Loucy (cell line): ENCODE results near the gene MDH1.

Source experiments
- H2AFZ ChIP-seq: fragments of 200-600 bp; sonication (generic); 2 replicates; pipeline ENCODE4 v1.6.0; 2016; ENCODE audit warnings: antibody characterized with exemption, mild to moderate bottlenecking, low read length, moderate library complexity
- H3F3A ChIP-seq: fragments of 200-600 bp; 2 replicates; pipeline ENCODE4 v1.6.0; 2016; ENCODE audit warnings: antibody characterized with exemption, low read depth, mild to moderate bottlenecking
- H3K27me3 ChIP-seq: fragments of 200-600 bp; sonication (generic); 2 replicates; pipeline ENCODE4 v1.6.1; 2014; ENCODE audit warnings: low read length, mild to moderate bottlenecking; ENCODE audit not compliant: insufficient read depth, poor library complexity, severe bottlenecking
- H3K36me3 ChIP-seq: fragments of 200-600 bp; sonication (generic); 2 replicates; pipeline ENCODE4 v1.6.1; 2016; ENCODE audit warnings: low read length; ENCODE audit not compliant: insufficient read depth
- H3K4me1 ChIP-seq: fragments of 200-600 bp; sonication (generic); 2 replicates; pipeline ENCODE4 v1.5.1; 2014; ENCODE audit warnings: low read length, mild to moderate bottlenecking; ENCODE audit not compliant: insufficient read depth, poor library complexity, severe bottlenecking
- H3K4me2 ChIP-seq: fragments of 200-600 bp; sonication (generic); 2 replicates; pipeline ENCODE4 v1.6.0; 2014; ENCODE audit warnings: antibody characterized with exemption, low read length, low read depth, mild to moderate bottlenecking; ENCODE audit not compliant: poor library complexity, severe bottlenecking
- H3K4me3 ChIP-seq: fragments of 200-600 bp; sonication (generic); 2 replicates; pipeline ENCODE4 v1.5.1; 2014; ENCODE audit warnings: low read length, mild to moderate bottlenecking, mixed read lengths; ENCODE audit not compliant: poor library complexity, severe bottlenecking
- H3K79me2 ChIP-seq: fragments of 200-600 bp; sonication (generic); 2 replicates; pipeline ENCODE4 v1.6.1; 2014; ENCODE audit warnings: low read length; ENCODE audit not compliant: insufficient read depth
- H3K9ac ChIP-seq: fragments of 200-600 bp; sonication (generic); 2 replicates; pipeline ENCODE4 v1.6.0; 2014; ENCODE audit warnings: mild to moderate bottlenecking, low read depth, low read length, moderate library complexity; ENCODE audit not compliant: poor library complexity, severe bottlenecking
- H3K9me2 ChIP-seq: fragments of 200-600 bp; sonication (generic); replicated peaks from 2 replicates; pipeline ENCODE4 v1.6.1; 2016; ENCODE audit warnings: low read depth, low read length, mixed read lengths
- H3K9me3 ChIP-seq: fragments of 200-600 bp; sonication (generic); 2 replicates; pipeline ENCODE4 v1.6.1; 2014; ENCODE audit warnings: mild to moderate bottlenecking, antibody characterized with exemption, low read length, low read depth; ENCODE audit not compliant: insufficient read depth
- H4K20me1 ChIP-seq: fragments of 200-600 bp; sonication (generic); 2 replicates; pipeline ENCODE4 v1.6.0; 2014; ENCODE audit warnings: antibody characterized with exemption, low read length, mild to moderate bottlenecking; ENCODE audit not compliant: insufficient read depth, poor library complexity, severe bottlenecking
- EZH2phosphoT487 ChIP-seq: fragments of 200-600 bp; IDR thresholded peaks from 2 replicates; pipeline ENCODE4 v1.6.1; 2018; ENCODE audit warnings: antibody characterized with exemption, mild to moderate bottlenecking, moderate library complexity, borderline replicate concordance
- TF ChIP-seq, protein P1 (sequence below): fragments of 200-600 bp; sonication (generic); conservative IDR thresholded peaks from 2 replicates; pipeline ENCODE4 v1.5.1; 2014; ENCODE audit warnings: mild to moderate bottlenecking, antibody characterized with exemption, low read length

Gene MDH1

DNA sequence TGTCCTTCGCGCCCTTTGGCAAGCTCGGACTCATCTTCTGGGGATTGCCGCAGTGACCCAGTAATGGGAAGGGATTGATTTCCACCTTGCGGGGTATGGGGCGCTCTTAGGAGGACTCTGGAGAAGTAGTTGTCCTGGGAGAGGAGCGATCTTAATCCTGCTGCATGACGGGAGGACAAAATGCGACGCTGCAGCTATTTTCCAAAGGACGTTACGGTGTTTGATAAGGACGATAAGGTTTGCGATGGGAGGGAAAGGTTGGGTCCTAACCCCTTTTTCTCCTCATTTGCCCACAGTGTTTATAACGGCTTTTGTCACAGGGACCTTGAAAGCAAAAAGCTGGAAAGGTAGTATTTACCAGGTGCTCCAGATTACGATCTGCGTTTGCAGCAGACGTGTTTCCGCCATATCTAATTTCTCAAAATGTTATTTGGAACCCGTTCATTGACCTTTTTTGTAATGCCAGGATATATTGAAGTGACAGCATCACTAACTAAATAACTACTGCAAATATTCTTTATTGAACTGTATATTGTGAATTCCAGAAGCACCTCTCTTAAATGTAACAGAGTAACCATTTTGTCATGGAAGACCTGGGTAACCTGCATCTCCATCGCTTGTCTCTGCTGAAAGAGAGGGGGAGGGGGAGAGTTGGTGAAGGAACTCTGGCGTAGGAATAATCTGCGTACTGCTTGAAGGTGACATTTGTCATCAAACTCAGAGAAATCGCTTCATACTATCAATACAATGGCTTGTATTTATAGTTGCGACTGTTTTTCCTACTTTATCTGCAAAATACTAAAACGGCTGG, 590 bp downstream of the MDH1 start:
- Histone ChIP-seq H3F3A (no peaks in the 10 kb centered on the region), H3K9ac (peak overlapping the region; percentile 89), H3K4me3 (peak overlapping the region; percentile 92), H2AFZ (peak overlapping the region; percentile 85), H3K4me1 (peaks cover 48% of the 10 kb centered on the region), H3K9me2 (no peaks in the 10 kb centered on the region), H3K36me3 (no peaks in the 10 kb centered on the region), H3K79me2 (peaks cover 77% of the 10 kb centered on the region), H3K9me3 (no peaks in the 10 kb centered on the region), H3K27me3 (no peaks in the 10 kb centered on the region), H4K20me1 (peaks cover 37% of the 10 kb centered on the region), H3K4me2 (peak overlapping the region; percentile 87)
- TF ChIP-seq EZH2phosphoT487: no peak
- TF ChIP-seq, protein P1, sequence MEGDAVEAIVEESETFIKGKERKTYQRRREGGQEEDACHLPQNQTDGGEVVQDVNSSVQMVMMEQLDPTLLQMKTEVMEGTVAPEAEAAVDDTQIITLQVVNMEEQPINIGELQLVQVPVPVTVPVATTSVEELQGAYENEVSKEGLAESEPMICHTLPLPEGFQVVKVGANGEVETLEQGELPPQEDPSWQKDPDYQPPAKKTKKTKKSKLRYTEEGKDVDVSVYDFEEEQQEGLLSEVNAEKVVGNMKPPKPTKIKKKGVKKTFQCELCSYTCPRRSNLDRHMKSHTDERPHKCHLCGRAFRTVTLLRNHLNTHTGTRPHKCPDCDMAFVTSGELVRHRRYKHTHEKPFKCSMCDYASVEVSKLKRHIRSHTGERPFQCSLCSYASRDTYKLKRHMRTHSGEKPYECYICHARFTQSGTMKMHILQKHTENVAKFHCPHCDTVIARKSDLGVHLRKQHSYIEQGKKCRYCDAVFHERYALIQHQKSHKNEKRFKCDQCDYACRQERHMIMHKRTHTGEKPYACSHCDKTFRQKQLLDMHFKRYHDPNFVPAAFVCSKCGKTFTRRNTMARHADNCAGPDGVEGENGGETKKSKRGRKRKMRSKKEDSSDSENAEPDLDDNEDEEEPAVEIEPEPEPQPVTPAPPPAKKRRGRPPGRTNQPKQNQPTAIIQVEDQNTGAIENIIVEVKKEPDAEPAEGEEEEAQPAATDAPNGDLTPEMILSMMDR: no peak

- no peak for TF ChIP-seq EZH2phosphoT487
- TF ChIP-seq, protein P1: no peak
- H3K36me3 ChIP-seq: peaks cover 9% of the 10 kb centered on the region; the same call in 1 of the 2 replicates
- no peak overlapping the region for H2AFZ ChIP-seq
- no peaks in the 10 kb centered on the region for H3K9me3 ChIP-seq
- peaks cover 51% of the 10 kb centered on the region for H4K20me1 ChIP-seq
- H3K27me3 ChIP-seq: no peaks in the 10 kb centered on the region
- no peaks in the 10 kb centered on the region for H3K9me2 ChIP-seq
- peaks cover 44% of the 10 kb centered on the region for H3K4me1 ChIP-seq
- H3K79me2 ChIP-seq: peaks cover 91% of the 10 kb centered on the region
- H3K4me3 ChIP-seq: peak overlapping the region; percentile 92
- H3K4me2 ChIP-seq: peak overlapping the region; percentile 87
- peak overlapping the region; percentile 89 for H3K9ac ChIP-seq
- no peaks in the 10 kb centered on the region for H3F3A ChIP-seq
Measured at GRCh38 chr2:63590626-63591408, 2.1 kb downstream of the MDH1 start.

DNA sequence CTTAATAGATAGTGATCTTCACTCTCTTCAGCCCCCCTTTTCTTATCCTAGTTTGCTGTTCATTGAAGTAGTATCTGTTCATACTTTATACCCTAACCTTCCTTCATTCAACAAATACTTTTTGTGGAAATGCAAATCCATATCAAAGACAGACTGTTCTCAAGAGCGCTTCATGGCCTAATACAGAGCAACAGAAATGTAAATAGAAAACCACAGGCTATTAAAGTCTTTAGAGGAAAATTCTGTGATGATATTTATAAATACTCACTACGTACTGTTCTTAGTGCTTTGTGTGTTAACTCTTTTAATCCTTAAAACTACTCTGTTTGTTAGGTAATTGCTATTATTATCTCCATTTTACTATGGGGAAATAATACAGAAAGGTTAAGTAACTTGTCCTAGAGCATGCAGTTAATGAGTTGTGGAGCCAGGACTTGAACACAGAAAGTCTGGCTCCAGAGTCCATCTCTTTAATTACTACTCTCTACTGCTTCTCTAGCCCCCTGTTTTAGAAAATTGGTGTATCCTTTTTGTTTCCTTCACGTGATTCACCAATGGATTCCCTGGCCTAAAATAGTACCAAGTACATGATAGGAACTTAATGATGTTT, 2.9 kb downstream of the MDH1 start:
- H3K27me3 ChIP-seq: no peaks in the 10 kb centered on the region
- H3K4me1 ChIP-seq: peaks cover 36% of the 10 kb centered on the region
- H3F3A ChIP-seq: no peaks in the 10 kb centered on the region
- peak overlapping the region; percentile 87 for H3K4me2 ChIP-seq
- H4K20me1 ChIP-seq: peaks cover 51% of the 10 kb centered on the region
- TF ChIP-seq, protein P1: no peak
- TF ChIP-seq EZH2phosphoT487: no peak
- H2AFZ ChIP-seq: no peak overlapping the region
- no peaks in the 10 kb centered on the region for H3K9me3 ChIP-seq
- no peak overlapping the region for H3K9ac ChIP-seq
- no peaks in the 10 kb centered on the region for H3K9me2 ChIP-seq
- peaks cover 82% of the 10 kb centered on the region for H3K79me2 ChIP-seq
- H3K4me3 ChIP-seq: peak overlapping the region; percentile 92
- peaks cover 10% of the 10 kb centered on the region; the same call in 1 of the 2 replicates for H3K36me3 ChIP-seq
